Hepatocyte (in vitro differentiated cells): Measurements from ENCODE around the gene ARHGAP42. TPM values are rescaled to one million over a fixed set of nuclear protein-coding genes. Genes with fewer than 3 reads are reported as not detected.

ENCODE experiments used
- DNase-seq: peaks from one replicate; pipeline ENCODE4 v3.0.0-alpha.2; 2016; ENCODE audit warnings: low spot score
- H2AFZ ChIP-seq: fragments of 200-600 bp; sonication (generic); 2 replicates; pipeline ENCODE4 v1.6.0; 2016; ENCODE audit warnings: antibody characterized with exemption, mild to moderate bottlenecking
- H3K27ac ChIP-seq: fragments of 200-600 bp; sonication (generic); 2 replicates; pipeline ENCODE4 v1.5.1; 2016; ENCODE audit warnings: mild to moderate bottlenecking
- H3K27me3 ChIP-seq: fragments of 200-600 bp; sonication (generic); 2 replicates; pipeline ENCODE4 v1.6.1; 2016
- H3K36me3 ChIP-seq: fragments of 200-600 bp; sonication (generic); replicated peaks from 2 replicates; pipeline ENCODE4 v1.5.1; 2016; ENCODE audit warnings: low read depth; ENCODE audit not compliant: insufficient read depth
- H3K4me1 ChIP-seq: fragments of 200-600 bp; sonication (generic); 2 replicates; pipeline ENCODE4 v1.5.1; 2016; ENCODE audit warnings: mild to moderate bottlenecking, moderate library complexity; ENCODE audit not compliant: insufficient read depth
- H3K4me2 ChIP-seq: fragments of 200-600 bp; sonication (generic); 2 replicates; pipeline ENCODE4 v1.6.0; 2016
- H3K4me3 ChIP-seq: fragments of 200-600 bp; sonication (generic); 2 replicates; pipeline ENCODE4 v1.5.1; 2016; ENCODE audit warnings: mild to moderate bottlenecking
- H3K79me2 ChIP-seq: fragments of 200-600 bp; sonication (generic); 2 replicates; pipeline ENCODE4 v1.6.0; 2017; ENCODE audit warnings: mild to moderate bottlenecking
- H3K9me2 ChIP-seq: fragments of 200-600 bp; sonication (generic); replicated peaks from 2 replicates; pipeline ENCODE4 v1.6.0; 2017; ENCODE audit warnings: mild to moderate bottlenecking; ENCODE audit not compliant: insufficient read depth
- H3K9me3 ChIP-seq: fragments of 200-600 bp; sonication (generic); 2 replicates; pipeline ENCODE4 v1.5.1; 2016; ENCODE audit warnings: low read depth, mild to moderate bottlenecking
- H4K20me1 ChIP-seq: fragments of 200-600 bp; sonication (generic); 2 replicates; pipeline ENCODE4 v1.6.0; 2016; ENCODE audit warnings: mild to moderate bottlenecking; ENCODE audit not compliant: insufficient read depth, poor library complexity, severe bottlenecking
- CTCF ChIP-seq: fragments of 200-600 bp; sonication (generic); IDR thresholded peaks from 2 replicates; pipeline ENCODE4 v1.5.1; 2016; ENCODE audit warnings: antibody characterized with exemption, mild to moderate bottlenecking; ENCODE audit not compliant: poor library complexity
- EZH2 ChIP-seq: fragments of 200-600 bp; sonication (generic); IDR thresholded peaks from 2 replicates; pipeline ENCODE4 v1.6.1; 2016; ENCODE audit warnings: antibody characterized with exemption, mild to moderate bottlenecking, borderline replicate concordance
- EZH2phosphoT487 ChIP-seq: fragments of 200-600 bp; sonication (generic); IDR thresholded peaks from one replicate; pipeline ENCODE4 v1.6.1; 2018; ENCODE audit warnings: antibody characterized with exemption, mild to moderate bottlenecking, low read depth, moderate library complexity; ENCODE audit not compliant: unreplicated experiment, severe bottlenecking
- WGBS: methylation state at CpG from one replicate; pipeline ENCODE4 v1.1.6; 2016; ENCODE audit warnings: low lambda C conversion rate; ENCODE audit errors: missing lambda C conversion rate; 5-methylcytosine and 5-hydroxymethylcytosine counted together
- polyA plus RNA-seq: library from polyadenylated mRNA; unstranded; fragments of >200 nt; fragmentation: Nextera tagmentation; extraction: Ambion mirVana; gene quantifications from 2 replicates; pipeline ENCODE4 v1.2.1, GENCODE V29; 2016
- total RNA-seq: library from RNA; depleted of rRNA; stranded (reverse); fragments of >200 nt; gene quantifications from 2 replicates; pipeline ENCODE4 v1.2.3, GENCODE V29; 2014

Gene ARHGAP42
- total and polyA plus RNA-seq, 2 experiments from 2014 or later: 8.7 to 26.5 TPM

GRCh38 chr11:101003468-101003867 is 316.4 kb downstream of the ARHGAP42 start:
- Histone ChIP-seq H4K20me1 (no peaks in the 10 kb centered on the region), H3K9me2 (no peaks in the 10 kb centered on the region), H3K36me3 (no peaks in the 10 kb centered on the region), H3K27ac (no peak overlapping the region), H3K4me3 (no peak overlapping the region), H2AFZ (no peak overlapping the region), H3K4me2 (no peak overlapping the region), H3K79me2 (no peaks in the 10 kb centered on the region), H3K9me3 (no peaks in the 10 kb centered on the region), H3K4me1 (no peaks in the 10 kb centered on the region), H3K27me3 (no peaks in the 10 kb centered on the region)
- no peak for DNase-seq
- 85% methylated on average over 4 of the region's 4 CpGs for WGBS
- TF ChIP-seq EZH2phosphoT487: no peak
- TF ChIP-seq EZH2: no peak
- no peak for TF ChIP-seq CTCF

GRCh38 chr11:101008961-101009689 is 322.0 kb downstream of the ARHGAP42 start:
- Histone ChIP-seq H3K36me3 (no peaks in the 10 kb centered on the region), H3K9me3 (no peaks in the 10 kb centered on the region), H3K79me2 (no peaks in the 10 kb centered on the region), H3K4me1 (no peaks in the 10 kb centered on the region), H3K9me2 (no peaks in the 10 kb centered on the region), H3K4me3 (no peak overlapping the region), H2AFZ (no peak overlapping the region), H3K4me2 (no peak overlapping the region), H4K20me1 (no peaks in the 10 kb centered on the region), H3K27me3 (no peaks in the 10 kb centered on the region), H3K27ac (no peak overlapping the region)
- no peak for DNase-seq
- 61% methylated on average over 1 of the region's 1 CpG for WGBS
- TF ChIP-seq EZH2phosphoT487 (no peak), EZH2 (no peak), CTCF (no peak)

GRCh38 chr11:101009690-101010055 is 322.6 kb downstream of the ARHGAP42 start:
- Histone ChIP-seq H3K79me2 (no peaks in the 10 kb centered on the region), H3K4me1 (no peaks in the 10 kb centered on the region)
- 65% methylated on average over 2 of the region's 2 CpGs for WGBS

More at GRCh38 chr11:101009690-101010055, 322.6 kb downstream of the ARHGAP42 start:
- Histone ChIP-seq H3K9me3 (no peaks in the 10 kb centered on the region), H2AFZ (no peak overlapping the region), H3K4me3 (no peak overlapping the region), H3K27ac (no peak overlapping the region), H3K4me2 (no peak overlapping the region), H3K27me3 (no peaks in the 10 kb centered on the region), H4K20me1 (no peaks in the 10 kb centered on the region), H3K36me3 (no peaks in the 10 kb centered on the region), H3K9me2 (no peaks in the 10 kb centered on the region)
- DNase-seq: no peak
- TF ChIP-seq CTCF (no peak), EZH2 (no peak), EZH2phosphoT487 (no peak)
